IPS DF 19.7 (cell line): ENCODE data around the gene UBTF.
"Not testable (repeated sequence)": the region's sequence is repeated elsewhere in the genome, so short reads cannot be mapped to it uniquely, and the experiment has no call there.

ENCODE experiments used
- DNase-seq: peaks from one replicate; pipeline ENCODE4 v3.0.0-alpha.2; 2013; ENCODE audit warnings: low read depth, low spot score

Gene UBTF

DNA sequence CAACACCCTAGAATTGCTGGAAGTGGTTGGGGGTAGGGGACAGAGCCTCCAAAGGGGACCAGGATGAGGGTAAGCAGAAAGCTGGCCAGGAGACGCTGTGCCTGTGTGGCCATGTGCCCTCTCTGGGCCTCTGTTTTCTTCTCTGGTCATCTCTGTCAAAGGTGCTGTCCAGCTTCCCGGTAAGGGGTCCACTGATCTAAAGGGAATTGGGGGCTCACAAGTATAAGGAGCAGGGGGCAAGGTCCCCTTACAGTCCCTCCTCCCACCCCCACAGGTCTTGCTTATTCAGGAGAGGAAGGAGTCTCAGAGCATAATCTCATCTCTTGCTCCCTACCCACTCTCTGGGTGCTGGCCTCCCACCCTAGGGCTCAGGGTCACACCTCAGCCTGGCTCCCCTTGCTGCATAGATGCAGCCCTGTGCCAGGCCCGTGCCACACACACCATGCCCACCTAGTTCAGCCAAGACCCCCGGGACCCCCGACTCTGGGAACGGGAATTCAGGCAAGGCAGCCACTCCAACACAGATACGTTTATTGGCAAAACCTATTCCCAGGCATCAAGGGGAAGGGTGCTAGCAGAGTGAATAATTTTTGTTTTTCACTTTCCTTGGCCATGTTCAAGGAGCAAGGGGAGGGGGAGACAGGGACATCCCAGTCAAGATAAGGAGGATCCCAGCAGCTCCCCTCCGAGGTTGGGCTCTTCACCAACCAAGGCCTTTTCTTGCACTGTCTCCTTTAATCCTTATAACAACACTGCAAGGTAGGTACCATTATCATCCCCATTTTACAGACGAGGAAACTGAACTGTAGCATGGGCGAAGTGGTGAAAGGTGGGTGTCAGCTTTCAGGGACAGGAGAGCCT is 28.6 kb upstream of the UBTF start:
- DNase-seq, result no peak

DNA sequence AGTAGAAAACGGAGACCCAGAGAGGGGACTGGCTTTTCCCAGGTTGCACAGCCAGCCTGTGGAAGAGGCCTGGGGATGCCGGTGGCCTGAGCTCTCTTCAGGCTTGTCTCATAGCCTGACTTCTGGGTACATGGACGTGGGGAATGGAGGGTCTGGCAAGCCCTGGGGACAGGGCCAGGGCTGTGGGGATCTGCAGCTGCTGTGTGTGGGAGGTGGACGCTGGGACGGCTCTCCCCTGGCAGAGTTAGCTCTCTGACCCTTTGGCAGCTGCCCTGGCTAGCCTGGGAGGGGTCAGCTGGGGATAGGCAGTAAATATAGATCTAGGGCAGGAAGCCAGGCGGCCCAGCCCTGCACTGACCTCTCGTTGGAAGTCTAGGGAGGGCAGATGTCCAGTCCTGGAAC is 28.0 kb upstream of the UBTF start:
- no peak for DNase-seq

- DNase-seq, result no peak
Observed at GRCh38 chr17:44241106-44241624, 21.7 kb upstream of the UBTF start.

GRCh38 chr17:44237886-44238285 is 18.4 kb upstream of the UBTF start:
- DNase-seq, result not testable (repeated sequence)

GRCh38 chr17:44236444-44236991 is 17.0 kb upstream of the UBTF start:
- no peak for DNase-seq

- no peak for DNase-seq
Observed at GRCh38 chr17:44235583-44235936, 16.1 kb upstream of the UBTF start.

GRCh38 chr17:44233582-44233981 is 14.1 kb upstream of the UBTF start:
- no peak for DNase-seq

- no peak for DNase-seq
Observed at GRCh38 chr17:44232061-44232460, 12.6 kb upstream of the UBTF start.

DNA sequence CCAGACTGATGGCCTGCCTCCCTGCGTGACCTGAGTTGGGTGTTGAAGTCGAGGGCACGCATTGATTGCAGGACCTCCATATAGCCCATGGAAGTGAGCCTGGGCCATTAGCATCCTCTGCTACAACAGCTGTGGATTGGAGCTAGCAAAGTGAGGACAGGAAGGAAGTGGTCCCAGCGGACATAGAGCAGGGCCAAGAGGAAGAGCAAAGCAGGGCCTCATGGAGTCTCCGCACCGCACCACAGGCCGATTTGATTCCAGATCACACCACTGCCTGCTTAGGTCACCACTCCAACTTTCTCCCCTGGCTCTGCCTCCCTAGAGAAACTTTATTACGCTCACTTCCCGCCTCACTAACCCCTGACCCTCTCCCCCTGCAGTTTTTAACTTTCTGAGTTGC is 10.7 kb upstream of the UBTF start:
- DNase-seq, result no peak

DNA sequence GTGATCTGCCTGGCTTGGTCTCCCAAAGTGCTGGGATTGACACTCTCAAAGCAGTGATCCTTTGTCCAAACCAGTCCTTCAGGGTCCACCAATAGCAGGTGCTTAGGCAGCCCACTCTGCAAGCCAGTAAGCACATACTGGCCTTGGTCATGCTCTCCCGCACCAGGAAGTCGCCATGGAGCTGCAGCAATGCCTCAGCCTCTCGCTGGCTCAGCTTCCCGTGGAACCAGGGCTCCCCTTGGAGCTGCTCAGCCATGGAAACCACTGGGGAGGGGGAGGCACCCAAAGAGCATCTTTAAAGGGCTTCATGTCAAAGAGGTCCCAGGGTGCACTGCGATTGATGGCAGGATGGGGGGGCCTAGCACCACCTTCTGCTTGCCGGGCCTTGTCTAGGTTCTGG is 9.6 kb upstream of the UBTF start:
- DNase-seq, result no peak

DNA sequence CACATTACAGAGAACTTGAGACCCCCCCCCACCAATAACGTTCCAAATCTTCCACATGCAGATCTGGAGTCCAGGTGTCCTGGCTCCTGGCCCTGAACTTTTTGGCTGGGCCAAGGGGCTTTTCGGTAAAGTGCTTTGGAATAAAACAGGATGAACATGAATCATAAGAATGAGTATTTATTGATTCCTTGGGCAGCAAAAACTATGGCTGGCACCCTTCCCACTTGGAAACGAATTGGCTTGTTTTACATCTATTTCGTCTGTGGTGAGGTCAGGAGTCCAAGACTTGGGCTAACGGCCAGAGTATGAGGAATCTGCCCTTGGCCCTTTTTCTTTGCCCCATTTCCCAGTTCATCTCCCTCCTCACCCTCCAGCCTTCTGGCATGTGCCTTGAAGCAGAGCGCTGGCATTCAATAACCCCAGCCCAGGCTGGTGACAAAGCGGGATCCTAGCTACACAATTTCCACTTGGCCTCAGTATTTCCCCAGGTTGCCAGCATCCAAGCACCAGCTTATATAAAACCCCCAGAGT is 4.1 kb upstream of the UBTF start:
- DNase-seq, result no peak

- DNase-seq, result no peak
Observed at GRCh38 chr17:44222112-44222869, 2.8 kb upstream of the UBTF start.

- no peak for DNase-seq
Observed at GRCh38 chr17:44221862-44222111, 2.3 kb upstream of the UBTF start.

DNA sequence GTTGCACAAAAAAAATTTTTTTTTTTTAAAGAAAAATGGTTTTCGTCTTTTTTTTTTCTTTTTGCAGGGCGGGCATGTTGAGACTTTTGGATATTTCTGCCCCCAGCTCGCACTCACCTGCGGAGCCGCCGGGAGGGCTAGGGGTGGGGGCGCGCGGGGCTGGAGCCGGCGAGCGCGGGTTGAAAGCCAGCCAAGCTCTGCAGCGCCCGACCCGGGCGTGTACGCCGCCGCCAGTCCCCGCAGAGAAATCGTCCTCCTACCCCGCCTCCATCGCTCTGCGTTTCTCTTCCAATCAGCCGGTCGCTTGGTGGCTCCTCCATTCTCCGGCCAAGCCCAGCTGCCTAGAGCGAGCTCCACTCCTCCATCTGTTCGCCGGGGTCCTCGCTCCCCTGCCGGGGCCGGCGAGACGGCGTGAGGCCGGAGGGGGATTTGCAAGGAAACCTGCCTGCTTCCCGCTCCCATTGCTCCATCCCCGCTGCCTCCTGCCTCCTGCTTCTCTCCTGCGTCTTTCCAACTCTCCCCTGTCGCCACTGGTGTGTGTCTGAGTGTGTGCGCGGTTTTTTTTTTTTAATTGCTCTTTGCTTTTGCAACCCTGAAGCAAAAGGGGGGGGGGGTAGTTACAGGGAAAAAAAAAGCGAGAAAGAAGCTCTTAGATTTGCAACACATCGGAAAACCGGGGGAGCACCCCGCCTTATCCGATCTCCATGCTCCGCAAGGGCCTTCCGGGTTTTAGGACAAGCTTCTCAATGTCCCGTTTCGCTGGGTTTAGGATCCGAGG is 1.8 kb upstream of the UBTF start:
- no peak for DNase-seq

GRCh38 chr17:44220213-44221083 is 973 bp upstream of the UBTF start:
- no peak for DNase-seq

GRCh38 chr17:44219108-44219615 is 313 bp downstream of the UBTF start:
- no peak for DNase-seq

DNA sequence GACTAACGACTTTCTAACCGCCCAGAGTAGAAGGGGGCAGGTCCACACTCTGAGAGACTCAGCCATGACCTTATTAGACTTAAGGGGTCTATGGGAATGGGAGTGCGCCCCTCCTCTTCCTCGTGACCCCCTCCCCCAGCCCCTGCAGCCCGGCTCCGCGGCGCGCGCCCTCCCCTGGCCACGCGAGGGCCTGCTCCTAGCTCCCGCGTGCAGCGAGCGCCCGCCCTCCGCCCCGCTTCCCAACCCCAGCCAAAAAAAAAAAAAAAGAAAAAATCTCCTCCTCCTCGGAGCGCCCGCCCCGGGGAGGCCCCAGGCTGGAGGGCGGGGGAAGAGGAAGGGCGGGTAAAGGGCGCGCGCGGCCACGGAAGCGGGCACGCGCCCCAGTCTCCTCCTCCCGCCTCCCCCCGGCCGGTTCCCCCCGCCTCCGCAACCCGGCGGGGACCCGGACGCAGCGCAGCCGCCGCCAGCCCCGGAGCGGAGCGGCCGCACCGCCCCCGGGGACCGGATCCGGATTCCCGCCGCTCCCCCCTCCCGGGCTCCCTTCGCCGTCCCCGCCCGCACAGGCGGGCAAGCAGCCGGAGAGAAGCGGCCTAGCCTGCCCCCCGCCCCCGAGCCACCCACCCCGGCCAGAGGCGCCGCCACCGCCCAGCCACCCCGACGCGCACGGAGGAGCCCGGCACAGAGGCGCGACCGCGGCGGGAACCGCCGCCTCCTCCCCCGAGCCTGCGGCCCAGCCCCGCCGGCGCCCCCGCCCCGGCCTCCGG is 949 bp downstream of the UBTF start:
- no peak for DNase-seq

- no peak for DNase-seq
Observed at GRCh38 chr17:44217738-44218343, 1.6 kb downstream of the UBTF start.

DNA sequence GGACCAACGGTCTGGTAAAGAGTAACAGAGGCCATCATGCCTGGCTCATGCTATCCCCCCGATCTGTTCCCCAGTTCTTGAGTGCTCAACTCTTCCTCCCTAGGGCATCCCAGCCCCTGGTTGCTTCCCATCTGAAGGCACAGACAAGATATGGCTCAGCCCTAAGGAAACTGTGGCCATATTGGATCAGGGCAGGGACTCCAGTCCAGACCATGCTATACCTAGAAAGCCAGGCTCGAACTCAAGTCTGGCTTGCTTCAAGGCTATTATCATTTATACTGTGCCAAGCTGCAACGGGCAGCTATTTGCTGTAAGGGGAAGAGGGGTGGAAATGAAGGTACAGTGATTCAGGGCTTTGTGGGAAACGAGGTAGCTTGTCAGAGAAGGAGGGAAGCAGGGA is 2.8 kb downstream of the UBTF start:
- DNase-seq, result no peak
